Activated T-cell treated with anti-CD3 and anti-CD28 coated beads, Interleukin-2, amount 50 U/mL, for 4 hours (primary cell): ENCODE data around the gene AMIGO1. TPM values are rescaled to one million over a fixed set of nuclear protein-coding genes. Genes with fewer than 3 reads are reported as not detected.

Source experiments
- ATAC-seq, 2 donors: fragments of 200-7000 bp; cut with Tn5 transposase; one replicate each; pipeline ENCODE4 v1.10.0; 2021
- DNase-seq: peaks from one replicate; pipeline ENCODE4 v3.0.0-alpha.2; 2020
- H3K27me3 Mint-ChIP-seq: one replicate; pipeline ENCODE4 v1.8.0; 2021; ENCODE audit warnings: low read depth, mixed read lengths
- H3K36me3 Mint-ChIP-seq: one replicate; pipeline ENCODE4 v1.8.0; 2022; ENCODE audit warnings: mixed read lengths; ENCODE audit not compliant: insufficient read depth
- H3K4me1 Mint-ChIP-seq: one replicate; pipeline ENCODE4 v1.8.0; 2021; ENCODE audit warnings: low read depth, mixed read lengths
- H3K4me3 Mint-ChIP-seq: one replicate; pipeline ENCODE4 v1.8.0; 2021; ENCODE audit warnings: mild to moderate bottlenecking, moderate library complexity, mixed read lengths
- H3K9me3 Mint-ChIP-seq: one replicate; pipeline ENCODE4 v1.8.0; 2021; ENCODE audit warnings: mixed read lengths
- total RNA-seq, 3 donors: library from RNA; stranded (reverse); gene quantifications; one replicate each; pipeline ENCODE4 v1.2.1, GENCODE V29; 2021

Gene AMIGO1
- total RNA-seq, 3 donors from 2014 or later: 2.9 to 4.5 (median 4.0) TPM

GRCh38 chr1:109538827-109539555, 29.5 kb upstream of the AMIGO1 start:
- ATAC-seq: no peak
- H3K36me3 Mint-ChIP-seq: no peaks in the 10 kb centered on the region
- no peaks in the 10 kb centered on the region for H3K27me3 Mint-ChIP-seq
- H3K9me3 Mint-ChIP-seq: no peaks in the 10 kb centered on the region
- no peaks in the 10 kb centered on the region for H3K4me1 Mint-ChIP-seq
- no peak overlapping the region for H3K4me3 Mint-ChIP-seq
- no peak for DNase-seq

DNA sequence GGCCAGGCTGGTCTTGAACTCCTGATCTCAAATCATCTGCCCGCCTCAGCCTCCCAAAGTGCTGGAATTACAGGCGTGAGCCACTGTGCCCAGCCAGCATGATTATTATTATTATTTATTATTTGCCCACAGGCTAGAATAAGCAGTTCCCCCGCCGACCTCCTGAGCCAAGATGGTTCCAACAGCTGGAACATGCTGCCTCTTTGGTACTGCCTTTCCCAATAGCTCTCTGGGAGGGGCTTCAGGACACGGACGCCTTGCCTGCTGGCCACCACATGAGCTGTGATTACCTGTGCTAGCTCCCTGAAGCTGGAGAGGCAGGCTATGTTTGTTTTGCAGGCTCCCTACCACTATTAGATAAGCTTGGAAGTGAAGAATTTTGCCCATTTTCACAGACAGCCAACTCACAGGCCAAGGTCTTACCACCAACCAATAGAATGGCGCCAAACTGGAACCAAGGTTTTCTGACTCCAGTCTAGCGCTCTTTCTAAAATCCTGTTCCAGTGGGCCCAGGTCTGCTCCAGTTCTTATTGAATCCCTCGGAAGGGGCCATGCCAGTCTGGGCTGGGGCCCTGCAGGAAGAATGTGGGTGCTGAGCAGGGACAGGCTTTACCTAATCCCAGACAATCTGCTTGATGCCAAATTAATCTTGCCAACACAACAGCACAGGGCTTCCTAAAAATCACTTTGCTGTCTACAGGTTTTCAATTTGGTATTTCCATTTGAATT, 28.1 kb upstream of the AMIGO1 start:
- H3K9me3 Mint-ChIP-seq: no peaks in the 10 kb centered on the region
- no peak for ATAC-seq
- H3K4me3 Mint-ChIP-seq: no peak overlapping the region
- no peak for DNase-seq
- no peaks in the 10 kb centered on the region for H3K36me3 Mint-ChIP-seq
- no peaks in the 10 kb centered on the region for H3K27me3 Mint-ChIP-seq
- peaks cover 2% of the 10 kb centered on the region for H3K4me1 Mint-ChIP-seq

DNA sequence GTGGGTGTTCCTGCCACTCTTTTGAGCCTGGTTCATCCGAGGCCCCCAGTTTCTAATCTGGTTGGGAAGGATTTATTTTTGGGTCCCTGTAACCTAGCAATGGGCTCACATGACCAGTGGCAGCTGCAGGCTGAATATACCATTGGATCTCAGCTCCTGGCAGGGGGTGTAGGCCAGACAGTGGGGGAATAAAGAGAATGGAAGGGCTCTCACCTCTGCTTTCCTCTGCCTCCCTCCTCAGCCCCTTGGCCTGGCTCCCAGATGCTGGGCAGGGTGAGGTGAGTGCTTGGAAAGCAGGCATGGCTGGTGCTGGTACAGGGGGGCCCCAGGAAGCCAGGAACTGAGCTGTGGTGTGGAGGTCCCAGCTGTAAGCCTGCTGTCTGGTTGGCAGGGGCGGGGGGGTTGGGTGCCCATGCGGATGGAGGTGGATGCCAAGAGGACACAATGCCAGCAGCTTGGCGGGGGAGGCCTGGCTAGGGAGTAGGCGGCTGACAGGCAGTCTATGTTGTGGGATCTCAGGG, 26.5 kb upstream of the AMIGO1 start:
- no peak for DNase-seq
- Mint-ChIP-seq H3K4me1 (peaks cover 18% of the 10 kb centered on the region), H3K27me3 (no peaks in the 10 kb centered on the region), H3K9me3 (no peaks in the 10 kb centered on the region), H3K36me3 (no peaks in the 10 kb centered on the region), H3K4me3 (no peak overlapping the region)
- ATAC-seq: no peak

DNA sequence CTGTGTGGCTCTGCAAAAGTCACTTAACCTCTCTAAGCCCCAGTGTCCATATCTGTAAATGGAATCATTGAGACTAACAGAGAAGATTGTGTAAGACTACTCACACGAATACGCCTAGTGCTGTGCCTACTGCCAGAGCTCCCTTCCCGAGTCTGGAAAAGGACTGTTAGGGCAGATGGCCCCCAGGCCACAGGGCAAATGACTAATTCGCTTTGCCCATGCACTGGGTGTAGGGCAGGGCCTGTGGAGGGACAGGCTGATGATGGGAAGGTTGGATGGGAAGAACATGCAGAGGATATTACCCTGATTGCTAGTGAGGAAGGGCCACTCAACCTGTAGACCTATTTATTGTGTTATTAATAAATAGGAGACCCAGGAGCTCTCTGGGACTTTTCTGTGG, 26.0 kb upstream of the AMIGO1 start:
- no peaks in the 10 kb centered on the region for H3K27me3 Mint-ChIP-seq
- no peaks in the 10 kb centered on the region for H3K36me3 Mint-ChIP-seq
- H3K9me3 Mint-ChIP-seq: no peaks in the 10 kb centered on the region
- peaks cover 24% of the 10 kb centered on the region for H3K4me1 Mint-ChIP-seq
- DNase-seq: no peak
- no peak for ATAC-seq
- H3K4me3 Mint-ChIP-seq: no peak overlapping the region

GRCh38 chr1:109534307-109534858, 24.9 kb upstream of the AMIGO1 start:
- Mint-ChIP-seq H3K27me3 (no peaks in the 10 kb centered on the region), H3K36me3 (no peaks in the 10 kb centered on the region), H3K4me1 (peaks cover 28% of the 10 kb centered on the region), H3K4me3 (no peak overlapping the region), H3K9me3 (no peaks in the 10 kb centered on the region)
- DNase-seq: no peak
- no peak for ATAC-seq

- H3K9me3 Mint-ChIP-seq: no peaks in the 10 kb centered on the region
- H3K4me3 Mint-ChIP-seq: peak overlapping the region; percentile 77
- peaks cover 28% of the 10 kb centered on the region for H3K4me1 Mint-ChIP-seq
- H3K36me3 Mint-ChIP-seq: no peaks in the 10 kb centered on the region
- H3K27me3 Mint-ChIP-seq: no peaks in the 10 kb centered on the region
- ATAC-seq (peak; percentile 93 to 94), DNase-seq (peak; percentile 89)
Observed at GRCh38 chr1:109532365-109533136, 23.0 kb upstream of the AMIGO1 start.

GRCh38 chr1:109531826-109532364, 22.4 kb upstream of the AMIGO1 start:
- peak overlapping the region; percentile 77 for H3K4me3 Mint-ChIP-seq
- no peak for ATAC-seq

DNA sequence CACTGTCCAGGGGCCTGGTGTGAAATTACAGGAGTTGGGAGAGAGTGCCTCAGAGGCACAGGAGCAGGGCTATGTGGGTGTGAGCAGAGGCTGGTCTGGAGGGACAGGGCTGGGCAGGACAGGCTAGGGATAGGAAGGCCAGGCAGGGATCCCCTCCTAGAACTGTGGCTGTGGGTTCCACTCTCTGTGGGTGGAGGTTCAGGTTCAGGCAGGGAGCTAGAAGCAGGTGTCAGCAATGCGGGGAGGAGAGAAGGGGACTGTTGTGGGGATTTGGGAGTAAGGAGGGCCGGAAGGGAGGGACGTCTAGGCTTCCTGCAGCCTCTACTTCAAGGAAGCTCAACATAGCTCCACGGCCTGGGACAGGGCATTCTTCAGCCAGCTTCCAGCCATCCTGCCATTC, 21.9 kb upstream of the AMIGO1 start:
- Mint-ChIP-seq H3K36me3 (no peaks in the 10 kb centered on the region), H3K9me3 (no peaks in the 10 kb centered on the region), H3K4me3 (no peak overlapping the region), H3K27me3 (no peaks in the 10 kb centered on the region), H3K4me1 (peaks cover 28% of the 10 kb centered on the region)
- ATAC-seq (no peak), DNase-seq (no peak)

More at GRCh38 chr1:109531826-109532364, 22.4 kb upstream of the AMIGO1 start:
- no peaks in the 10 kb centered on the region for H3K27me3 Mint-ChIP-seq
- no peaks in the 10 kb centered on the region for H3K9me3 Mint-ChIP-seq
- H3K4me1 Mint-ChIP-seq: peaks cover 28% of the 10 kb centered on the region
- DNase-seq: no peak
- H3K36me3 Mint-ChIP-seq: no peaks in the 10 kb centered on the region

DNA sequence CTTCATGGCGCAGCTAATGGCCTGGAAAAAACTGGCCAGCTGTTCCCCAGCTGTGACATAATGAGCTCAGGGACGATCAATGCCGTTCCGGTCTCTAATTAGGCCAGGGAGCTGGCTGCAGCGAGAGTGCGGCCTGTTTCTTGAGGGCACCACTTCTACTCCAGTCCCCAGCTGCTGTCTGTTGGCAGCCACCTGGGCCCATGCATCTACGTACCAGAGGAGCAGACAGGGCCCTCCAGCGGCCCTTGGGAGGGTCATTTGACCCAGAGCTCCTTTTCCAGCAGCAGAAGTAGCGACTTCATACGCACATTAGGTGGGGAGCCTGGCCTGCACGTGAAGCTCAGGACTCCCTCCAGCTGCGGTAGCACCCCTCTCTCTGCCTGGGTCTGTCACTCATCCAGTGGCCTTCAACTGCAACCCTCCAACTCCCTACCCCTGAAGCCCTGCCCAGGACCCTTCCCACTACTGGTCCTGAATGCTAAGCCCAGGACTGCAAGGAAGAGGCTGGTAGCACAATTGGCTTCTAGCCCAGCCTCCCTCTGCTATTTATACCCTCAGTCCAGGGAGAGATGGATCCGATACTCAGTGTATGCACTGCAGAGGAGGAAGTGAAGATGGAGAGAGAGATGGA, 21.0 kb upstream of the AMIGO1 start:
- Mint-ChIP-seq H3K36me3 (no peaks in the 10 kb centered on the region), H3K4me3 (peak overlapping the region; percentile 26), H3K4me1 (peaks cover 28% of the 10 kb centered on the region), H3K9me3 (no peaks in the 10 kb centered on the region), H3K27me3 (no peaks in the 10 kb centered on the region)
- DNase-seq (no peak), ATAC-seq (no peak)

DNA sequence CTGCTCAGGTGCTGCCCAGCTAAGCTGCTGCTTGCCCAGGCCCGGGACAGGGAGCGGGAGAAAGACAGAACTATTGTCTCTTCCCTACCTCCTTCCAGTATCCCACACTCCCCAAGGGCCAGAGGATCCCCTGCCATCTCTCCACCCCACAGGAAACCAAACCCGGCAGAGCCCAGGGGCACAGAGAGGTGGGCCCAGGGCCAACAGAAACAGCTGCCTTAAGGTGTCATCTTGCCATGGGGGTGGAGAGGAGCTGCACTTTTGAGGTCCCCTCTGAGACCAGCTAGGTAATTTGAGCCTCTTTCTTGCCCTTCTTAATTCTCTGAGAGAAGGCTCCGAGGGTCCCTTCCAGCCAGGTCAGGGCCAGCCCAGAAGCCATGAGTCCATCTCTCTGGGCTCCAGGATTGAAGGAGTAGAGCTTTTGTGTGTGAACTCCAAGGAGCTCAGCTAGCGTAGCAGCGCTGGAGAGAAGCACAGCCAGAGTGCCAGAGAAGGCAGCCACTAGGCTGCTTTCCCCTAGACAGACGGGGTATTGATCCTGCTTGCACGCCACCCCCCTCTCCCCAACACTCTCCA, 20.4 kb upstream of the AMIGO1 start:
- H3K27me3 Mint-ChIP-seq: no peaks in the 10 kb centered on the region
- DNase-seq (no peak), ATAC-seq (no peak)
- H3K4me3 Mint-ChIP-seq: no peak overlapping the region
- H3K36me3 Mint-ChIP-seq: no peaks in the 10 kb centered on the region
- H3K4me1 Mint-ChIP-seq: peaks cover 28% of the 10 kb centered on the region
- no peaks in the 10 kb centered on the region for H3K9me3 Mint-ChIP-seq

DNA sequence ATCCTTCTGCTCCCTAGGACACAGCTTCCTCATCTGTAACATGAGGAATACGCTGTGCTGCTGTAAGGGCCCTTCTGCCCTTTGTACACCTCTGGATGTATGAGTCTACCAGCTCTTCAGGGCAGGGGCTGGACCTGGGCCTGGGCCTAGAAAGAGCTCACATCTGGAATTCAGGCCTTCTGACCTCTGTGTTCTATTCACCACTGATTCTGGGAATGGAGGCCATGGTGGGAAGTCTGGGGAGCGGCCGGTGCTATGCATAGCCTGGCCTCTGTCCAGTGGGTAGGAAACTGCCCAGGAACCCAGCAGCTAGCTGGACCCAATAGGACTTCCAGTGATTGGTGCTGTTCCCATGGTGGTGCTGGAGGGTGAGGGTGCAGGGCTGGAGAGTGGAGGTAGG, 19.2 kb upstream of the AMIGO1 start:
- no peak overlapping the region for H3K4me3 Mint-ChIP-seq
- no peak for DNase-seq

GRCh38 chr1:109527846-109528695, 18.5 kb upstream of the AMIGO1 start:
- DNase-seq (no peak), ATAC-seq (no peak)
- H3K9me3 Mint-ChIP-seq: no peaks in the 10 kb centered on the region
- peaks cover 28% of the 10 kb centered on the region for H3K4me1 Mint-ChIP-seq
- H3K27me3 Mint-ChIP-seq: peaks cover under 1% of the 10 kb centered on the region
- H3K36me3 Mint-ChIP-seq: no peaks in the 10 kb centered on the region
- no peak overlapping the region for H3K4me3 Mint-ChIP-seq

More for the DNA sequence above, 19.2 kb upstream of the AMIGO1 start:
- H3K36me3 Mint-ChIP-seq: no peaks in the 10 kb centered on the region
- no peaks in the 10 kb centered on the region for H3K9me3 Mint-ChIP-seq
- no peaks in the 10 kb centered on the region for H3K27me3 Mint-ChIP-seq
- no peak for ATAC-seq
- peaks cover 28% of the 10 kb centered on the region for H3K4me1 Mint-ChIP-seq
